Lung (tissue), 12 donors: ENCODE data around the gene PDCD6IP. TPM values are rescaled to one million over a fixed set of nuclear protein-coding genes. Genes with fewer than 3 reads are reported as not detected.

Experiments
- ATAC-seq: fragments of 200-7000 bp; cut with Tn5 transposase; one replicate; pipeline ENCODE4 v1.9.1; 2020; ENCODE audit warnings: moderate number of reproducible peaks; ENCODE audit not compliant: insufficient read depth, low FRiP score
- DNase-seq, 3 donors: peaks; one replicate each; pipeline ENCODE4 v3.0.0-alpha.2; 2013 to 2017
- H3K27ac ChIP-seq, 2 donors: one replicate each; pipeline ENCODE4 v1.5.1; 2013; ENCODE audit warnings: mild to moderate bottlenecking in 2 of 2, moderate library complexity in 2 of 2, control low read depth in 1 of 2, inconsistent platforms in 1 of 2, low read depth in 1 of 2, low read length in 1 of 2
- H3K27me3 ChIP-seq, 3 donors: one replicate each; pipeline ENCODE4 v1.5.1; 2013; ENCODE audit warnings: low read length in 2 of 3; ENCODE audit not compliant: control insufficient read depth in 3 of 3, insufficient read depth in 3 of 3
- H3K36me3 ChIP-seq, 4 donors: one replicate each; pipeline ENCODE4 v1.5.1; 2013; ENCODE audit warnings: low read length in 4 of 4, mild to moderate bottlenecking in 1 of 4, moderate library complexity in 1 of 4; ENCODE audit not compliant: control insufficient read depth in 4 of 4, insufficient read depth in 4 of 4
- H3K4me1 ChIP-seq, 5 donors: one replicate each; pipeline ENCODE4 v1.5.1; 2013; ENCODE audit warnings: low read length in 5 of 5, mild to moderate bottlenecking in 2 of 5, moderate library complexity in 1 of 5; ENCODE audit not compliant: control insufficient read depth in 5 of 5, insufficient read depth in 5 of 5
- H3K4me3 ChIP-seq: one replicate; pipeline ENCODE4 v1.5.1; 2013; ENCODE audit warnings: mild to moderate bottlenecking, control low read depth, moderate library complexity
- H3K9ac ChIP-seq, 2 donors: one replicate each; pipeline ENCODE4 v1.5.1; 2013; ENCODE audit warnings: low read length in 2 of 2, control low read depth in 1 of 2; ENCODE audit not compliant: insufficient read depth in 1 of 2
- H3K9me3 ChIP-seq, 4 donors: one replicate each; pipeline ENCODE4 v1.5.1; 2013; ENCODE audit warnings: low read length in 3 of 4, mild to moderate bottlenecking in 1 of 4, moderate library complexity in 1 of 4; ENCODE audit not compliant: control insufficient read depth in 4 of 4, insufficient read depth in 3 of 4
- WGBS, 2 donors: extraction: QIAGEN DNeasy Blood & Tissue Kit; methylation state at CpG; one replicate each; pipeline ENCODE4 v1.1.7; 2013; 5-methylcytosine and 5-hydroxymethylcytosine counted together
- polyA plus RNA-seq, 2 donors: library from polyadenylated mRNA; stranded (reverse); fragments of 200-250 nt; gene quantifications; one replicate each; pipeline ENCODE4 v1.2.1, GENCODE V29; 2013
- total RNA-seq, 2 donors: library from RNA; depleted of rRNA in 1 of 2; stranded (reverse); fragments of >200 nt in 1 of 2; gene quantifications; one replicate each; pipeline ENCODE4 v1.2.1, GENCODE V29; 2014 to 2021
- TF ChIP-seq, protein P1 (sequence below): IDR thresholded peaks from 2 replicates; pipeline ENCODE4 v1.5.1; 2012; ENCODE audit warnings: mild to moderate bottlenecking; ENCODE audit errors: control extremely low read depth, extremely low read depth
- donor health status: control.
- donor health status: control.
- donor health status: Bipolar disorder and iron deficiency.
- donor health status: healthy.
- donor health status: DM: yes; HTN: yes; CAD: no.

Gene PDCD6IP
- total and polyA plus RNA-seq, 4 donors: 33.8 to 372 (median 163) TPM

DNA sequence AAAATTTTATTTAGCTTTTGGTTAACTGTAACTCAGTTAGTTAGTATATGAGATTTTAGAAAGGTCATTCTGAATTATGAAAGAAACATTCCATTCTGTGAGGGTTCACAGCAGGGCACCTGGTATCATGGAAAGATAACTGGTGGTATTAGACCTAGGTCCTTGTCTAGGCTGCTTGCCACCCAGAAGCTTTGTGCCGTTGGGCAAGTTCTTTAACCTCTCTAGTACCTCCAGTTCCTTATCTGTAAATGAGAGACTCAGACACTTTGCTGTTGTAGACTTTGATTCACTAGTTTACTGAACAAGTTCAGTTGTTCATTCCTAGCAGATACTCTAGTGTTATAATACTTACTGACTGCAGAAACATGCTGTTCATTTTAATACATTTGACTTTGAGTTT is 25.4 kb downstream of the PDCD6IP start:
- H3K4me3 ChIP-seq: no peak overlapping the region
- 87 to 96% methylated on average over 1 of the region's 1 CpG for WGBS, 2 donors
- H3K4me1 ChIP-seq: peaks cover 0 to 2% (median 0%) of the 10 kb centered on the region in 5 donors
- no peak overlapping the region for H3K9ac ChIP-seq
- TF ChIP-seq, protein P1, sequence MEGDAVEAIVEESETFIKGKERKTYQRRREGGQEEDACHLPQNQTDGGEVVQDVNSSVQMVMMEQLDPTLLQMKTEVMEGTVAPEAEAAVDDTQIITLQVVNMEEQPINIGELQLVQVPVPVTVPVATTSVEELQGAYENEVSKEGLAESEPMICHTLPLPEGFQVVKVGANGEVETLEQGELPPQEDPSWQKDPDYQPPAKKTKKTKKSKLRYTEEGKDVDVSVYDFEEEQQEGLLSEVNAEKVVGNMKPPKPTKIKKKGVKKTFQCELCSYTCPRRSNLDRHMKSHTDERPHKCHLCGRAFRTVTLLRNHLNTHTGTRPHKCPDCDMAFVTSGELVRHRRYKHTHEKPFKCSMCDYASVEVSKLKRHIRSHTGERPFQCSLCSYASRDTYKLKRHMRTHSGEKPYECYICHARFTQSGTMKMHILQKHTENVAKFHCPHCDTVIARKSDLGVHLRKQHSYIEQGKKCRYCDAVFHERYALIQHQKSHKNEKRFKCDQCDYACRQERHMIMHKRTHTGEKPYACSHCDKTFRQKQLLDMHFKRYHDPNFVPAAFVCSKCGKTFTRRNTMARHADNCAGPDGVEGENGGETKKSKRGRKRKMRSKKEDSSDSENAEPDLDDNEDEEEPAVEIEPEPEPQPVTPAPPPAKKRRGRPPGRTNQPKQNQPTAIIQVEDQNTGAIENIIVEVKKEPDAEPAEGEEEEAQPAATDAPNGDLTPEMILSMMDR: no peak
- DNase-seq (no peak), ATAC-seq (no peak)
- H3K9me3 ChIP-seq: no peaks in the 10 kb centered on the region
- no peaks in the 10 kb centered on the region for H3K27me3 ChIP-seq
- H3K27ac ChIP-seq: no peak overlapping the region
- H3K36me3 ChIP-seq: peaks cover 9 to 12% (median 10%) of the 10 kb centered on the region in 4 donors

DNA sequence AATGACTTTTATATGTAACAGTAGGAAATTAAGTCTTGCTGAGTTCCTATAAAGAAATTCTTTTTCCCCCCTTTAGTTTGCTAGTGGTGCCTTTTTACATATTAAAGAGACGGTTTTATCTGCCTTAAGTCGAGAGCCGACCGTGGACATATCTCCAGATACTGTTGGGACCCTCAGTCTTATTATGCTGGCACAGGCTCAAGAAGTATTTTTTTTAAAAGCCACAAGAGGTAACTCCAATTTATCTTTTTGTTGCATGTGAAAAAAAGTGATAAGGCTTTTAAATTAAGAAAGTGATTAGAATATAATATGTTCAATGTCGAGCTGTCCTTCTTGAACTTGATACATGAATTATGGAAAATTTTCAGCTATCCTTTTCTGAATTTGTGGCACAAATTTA is 26.7 kb downstream of the PDCD6IP start:
- H3K9ac ChIP-seq: no peak overlapping the region
- DNase-seq: no peak
- WGBS, 2 donors: 94 to 96% methylated on average over 5 of the region's 5 CpGs
- H3K4me3 ChIP-seq: no peak overlapping the region
- no peaks in the 10 kb centered on the region for H3K9me3 ChIP-seq
- TF ChIP-seq, protein P1: no peak
- H3K4me1 ChIP-seq: peaks cover 0 to 2% (median 0%) of the 10 kb centered on the region in 5 donors
- no peaks in the 10 kb centered on the region for H3K27me3 ChIP-seq
- peaks cover 10 to 16% (median 12%) of the 10 kb centered on the region in 4 donors for H3K36me3 ChIP-seq
- H3K27ac ChIP-seq: no peak overlapping the region
- ATAC-seq: no peak

DNA sequence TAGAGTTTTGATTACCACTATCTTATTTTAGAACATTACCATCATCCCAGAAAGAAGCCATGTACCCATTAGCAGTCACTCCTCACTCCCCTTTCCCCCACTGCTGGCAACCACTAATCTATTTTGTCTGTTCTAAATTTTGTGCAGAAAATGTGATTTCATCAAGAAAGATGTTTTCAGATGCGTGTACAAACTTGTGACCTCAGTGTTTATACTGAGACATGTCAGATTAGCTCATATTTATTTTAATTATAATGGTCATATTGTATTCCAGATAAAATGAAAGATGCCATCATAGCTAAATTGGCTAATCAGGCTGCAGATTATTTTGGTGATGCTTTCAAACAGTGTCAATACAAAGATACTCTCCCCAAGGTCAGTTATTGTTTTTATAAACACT is 27.8 kb downstream of the PDCD6IP start:
- ATAC-seq: no peak

More for the DNA sequence above, 27.8 kb downstream of the PDCD6IP start:
- no peaks in the 10 kb centered on the region for H3K9me3 ChIP-seq
- H3K9ac ChIP-seq: no peak overlapping the region
- no peak for DNase-seq
- H3K36me3 ChIP-seq: peaks cover 10 to 17% (median 14%) of the 10 kb centered on the region in 4 donors
- no peak overlapping the region for H3K27ac ChIP-seq
- H3K27me3 ChIP-seq: no peaks in the 10 kb centered on the region
- TF ChIP-seq, protein P1: no peak
- no peak overlapping the region for H3K4me3 ChIP-seq
- peaks cover 0 to 4% (median 0%) of the 10 kb centered on the region in 5 donors for H3K4me1 ChIP-seq
- 86 to 89% methylated on average over 1 of the region's 1 CpG for WGBS, 2 donors
